Measurements from ENCODE around the gene TGM6.

- no peak for TF ChIP-seq CTCF (conservative IDR thresholded peaks at IDR 0.05; ENCODE audit: low read length)
- TF ChIP-seq EZH2phosphoT487 (IDR thresholded peaks at IDR 0.05; ENCODE audit: borderline replicate concordance), result no peak
Measured at GRCh38 chr20:2333821-2334220, 46.9 kb upstream of the TGM6 start.

Data from Loucy (cell line).